ENCODE data around the gene SLC35F1.

- TF ChIP-seq POLR2AphosphoS5 (IDR thresholded peaks at IDR 0.05; ENCODE audit: insufficient read depth, low read depth, low read length), result no peak
- no peak for TF ChIP-seq JUN (IDR thresholded peaks at IDR 0.05; ENCODE audit: borderline replicate concordance, insufficient read depth, insufficient read length, low read depth)
- no peak for TF ChIP-seq CTCF (IDR thresholded peaks at IDR 0.05; ENCODE audit: extremely low read depth in 1 of 2, insufficient read depth in 1 of 2, low read depth in 1 of 2, low read length in 2 of 2)
Observed at GRCh38 chr6:118147511-118147910, 240.4 kb downstream of the SLC35F1 start.

Measured in endothelial cell of umbilical vein (primary cell).